ENCODE data around the gene CALR.
"Not testable (repeated sequence)": the region's sequence is repeated elsewhere in the genome, so short reads cannot be mapped to it uniquely, and the experiment has no call there.

Gene CALR

GRCh38 chr19:12935071-12935470 is 3.3 kb upstream of the CALR start:
- DNase-seq, result no peak

- no peak for DNase-seq
Measured at GRCh38 chr19:12936582-12936981, 1.8 kb upstream of the CALR start.

- DNase-seq, result no peak
Measured at GRCh38 chr19:12937093-12937926, 1.1 kb upstream of the CALR start.

- DNase-seq, result no peak
Measured at GRCh38 chr19:12938779-12939601, 581 bp downstream of the CALR start.

GRCh38 chr19:12939975-12940423 is 1.6 kb downstream of the CALR start:
- no peak for DNase-seq

- DNase-seq, result no peak
Measured at GRCh38 chr19:12940897-12941296, 2.5 kb downstream of the CALR start.

GRCh38 chr19:12943437-12944044 is 5.1 kb downstream of the CALR start:
- DNase-seq, result no peak

GRCh38 chr19:12944104-12944674 is 5.8 kb downstream of the CALR start:
- DNase-seq, result no peak

GRCh38 chr19:12945479-12946091 is 7.2 kb downstream of the CALR start, which contains the start of gene RAD23A:
RAD23A (plus strand) TSS chr19:12945862; CDS start chr19:12945949, 87 bp downstream.
- DNase-seq, result peak; percentile 29

- DNase-seq, result no peak
Measured at GRCh38 chr19:12946092-12946721, 7.8 kb downstream of the CALR start.

GRCh38 chr19:12946731-12947496 is 8.5 kb downstream of the CALR start:
- no peak for DNase-seq

GRCh38 chr19:12947702-12948611 is 9.5 kb downstream of the CALR start:
- DNase-seq, result no peak

- no peak for DNase-seq
Measured at GRCh38 chr19:12948612-12949362, 10.4 kb downstream of the CALR start.

- DNase-seq, result no peak
Measured at GRCh38 chr19:12949363-12950283, 11.2 kb downstream of the CALR start.

- not testable (repeated sequence) for DNase-seq
Measured at GRCh38 chr19:12952050-12952449, 13.6 kb downstream of the CALR start.

GRCh38 chr19:12952488-12953137 is 14.2 kb downstream of the CALR start:
- no peak for DNase-seq

GRCh38 chr19:12953138-12953798 is 14.9 kb downstream of the CALR start:
- no peak for DNase-seq

Measured in NCI-H187 treated with DMSO at 0.1 percent for 48 hours (cell line).